HG02623 (cell line): Measurements from ENCODE around the gene SERPINA5.

Experiments
- ATAC-seq: cut with Tn5 transposase; IDR thresholded peaks from one replicate; pipeline ENCODE4 v1.9.1; 2021; ENCODE audit warnings: moderate library complexity; ENCODE audit not compliant: unreplicated experiment

SERPINA5 gene

GRCh38 chr14:94581127-94581999 lies at the start of gene SERPINA5:
Gene SERPINA5, plus strand, starts transcription at chr14:94581426. Its CDS starts 5,937 bp downstream, at chr14:94587363.
- no peak for ATAC-seq

- no peak for ATAC-seq
Measured at GRCh38 chr14:94532447-94532846, 48.8 kb upstream of the SERPINA5 start.

- no peak for ATAC-seq
Measured at GRCh38 chr14:94535506-94535905, 45.7 kb upstream of the SERPINA5 start.

- no peak for ATAC-seq
Measured at GRCh38 chr14:94536836-94537235, 44.4 kb upstream of the SERPINA5 start.

GRCh38 chr14:94538070-94538740 lies 43.0 kb upstream of the SERPINA5 start:
- no peak for ATAC-seq

GRCh38 chr14:94539181-94539580 lies 42.0 kb upstream of the SERPINA5 start:
- no peak for ATAC-seq

- no peak for ATAC-seq
Measured at GRCh38 chr14:94540031-94540794, 41.0 kb upstream of the SERPINA5 start.

- ATAC-seq: no peak
Measured at GRCh38 chr14:94541234-94541975, 39.8 kb upstream of the SERPINA5 start.

GRCh38 chr14:94542111-94542810 lies 39.0 kb upstream of the SERPINA5 start:
- ATAC-seq: no peak

- no peak for ATAC-seq
Measured at GRCh38 chr14:94542811-94543440, 38.3 kb upstream of the SERPINA5 start.

GRCh38 chr14:94543449-94544124 lies 37.6 kb upstream of the SERPINA5 start:
- ATAC-seq: no peak

GRCh38 chr14:94544726-94545125 lies 36.5 kb upstream of the SERPINA5 start:
- no peak for ATAC-seq

- no peak for ATAC-seq
Measured at GRCh38 chr14:94545131-94545841, 35.9 kb upstream of the SERPINA5 start.

GRCh38 chr14:94547151-94547680 lies 34.0 kb upstream of the SERPINA5 start:
- ATAC-seq: no peak

- no peak for ATAC-seq
Measured at GRCh38 chr14:94547726-94548125, 33.5 kb upstream of the SERPINA5 start.

- no peak for ATAC-seq
Measured at GRCh38 chr14:94548131-94548998, 32.9 kb upstream of the SERPINA5 start.
